HL-60 (cell line): ENCODE results near the gene NUTM2F.
"Not testable (repeated sequence)": the region's sequence is repeated elsewhere in the genome, so short reads cannot be mapped to it uniquely, and the experiment has no call there.

Experiments
- POLR2AphosphoS5 ChIP-seq: IDR thresholded peaks from 2 replicates; pipeline ENCODE4 v1.6.1; 2012; ENCODE audit warnings: low read depth
- SPI1 ChIP-seq: IDR thresholded peaks from 2 replicates; pipeline ENCODE4 v1.6.1; 2012; ENCODE audit warnings: low read depth, mild to moderate bottlenecking, borderline replicate concordance
- TF ChIP-seq, protein P1 (sequence below): IDR thresholded peaks from one replicate; pipeline ENCODE4 v1.5.1; 2011; ENCODE audit warnings: low read length, control low read depth, inconsistent platforms; ENCODE audit not compliant: insufficient read depth
- TF ChIP-seq, protein P2 (sequence below): IDR thresholded peaks from 2 replicates; pipeline ENCODE4 v1.6.1; 2012; ENCODE audit warnings: low read depth; ENCODE audit not compliant: insufficient replicate concordance

DNA sequence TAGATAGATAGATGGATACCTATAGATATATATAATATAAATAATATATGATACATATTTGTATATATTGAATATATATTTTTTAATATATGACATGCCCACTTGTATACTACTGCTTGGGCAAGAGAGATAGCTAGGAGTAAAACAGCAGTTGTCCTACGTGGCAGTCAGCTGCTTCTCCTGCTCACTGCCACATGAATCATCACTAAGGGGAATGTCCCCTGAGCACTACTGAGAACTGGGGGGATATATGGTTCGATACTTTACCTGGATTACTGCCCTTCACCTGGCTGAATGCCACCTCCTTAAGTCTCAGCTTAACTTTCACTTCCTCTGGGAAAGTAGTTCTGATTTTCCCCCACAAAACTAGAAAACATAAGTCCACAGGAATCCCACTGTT lies 13.3 kb upstream of the NUTM2F start:
- TF ChIP-seq, protein P1, sequence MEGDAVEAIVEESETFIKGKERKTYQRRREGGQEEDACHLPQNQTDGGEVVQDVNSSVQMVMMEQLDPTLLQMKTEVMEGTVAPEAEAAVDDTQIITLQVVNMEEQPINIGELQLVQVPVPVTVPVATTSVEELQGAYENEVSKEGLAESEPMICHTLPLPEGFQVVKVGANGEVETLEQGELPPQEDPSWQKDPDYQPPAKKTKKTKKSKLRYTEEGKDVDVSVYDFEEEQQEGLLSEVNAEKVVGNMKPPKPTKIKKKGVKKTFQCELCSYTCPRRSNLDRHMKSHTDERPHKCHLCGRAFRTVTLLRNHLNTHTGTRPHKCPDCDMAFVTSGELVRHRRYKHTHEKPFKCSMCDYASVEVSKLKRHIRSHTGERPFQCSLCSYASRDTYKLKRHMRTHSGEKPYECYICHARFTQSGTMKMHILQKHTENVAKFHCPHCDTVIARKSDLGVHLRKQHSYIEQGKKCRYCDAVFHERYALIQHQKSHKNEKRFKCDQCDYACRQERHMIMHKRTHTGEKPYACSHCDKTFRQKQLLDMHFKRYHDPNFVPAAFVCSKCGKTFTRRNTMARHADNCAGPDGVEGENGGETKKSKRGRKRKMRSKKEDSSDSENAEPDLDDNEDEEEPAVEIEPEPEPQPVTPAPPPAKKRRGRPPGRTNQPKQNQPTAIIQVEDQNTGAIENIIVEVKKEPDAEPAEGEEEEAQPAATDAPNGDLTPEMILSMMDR = not testable (repeated sequence)
- TF ChIP-seq POLR2AphosphoS5, SPI1: not testable (repeated sequence)
- TF ChIP-seq, protein P2, sequence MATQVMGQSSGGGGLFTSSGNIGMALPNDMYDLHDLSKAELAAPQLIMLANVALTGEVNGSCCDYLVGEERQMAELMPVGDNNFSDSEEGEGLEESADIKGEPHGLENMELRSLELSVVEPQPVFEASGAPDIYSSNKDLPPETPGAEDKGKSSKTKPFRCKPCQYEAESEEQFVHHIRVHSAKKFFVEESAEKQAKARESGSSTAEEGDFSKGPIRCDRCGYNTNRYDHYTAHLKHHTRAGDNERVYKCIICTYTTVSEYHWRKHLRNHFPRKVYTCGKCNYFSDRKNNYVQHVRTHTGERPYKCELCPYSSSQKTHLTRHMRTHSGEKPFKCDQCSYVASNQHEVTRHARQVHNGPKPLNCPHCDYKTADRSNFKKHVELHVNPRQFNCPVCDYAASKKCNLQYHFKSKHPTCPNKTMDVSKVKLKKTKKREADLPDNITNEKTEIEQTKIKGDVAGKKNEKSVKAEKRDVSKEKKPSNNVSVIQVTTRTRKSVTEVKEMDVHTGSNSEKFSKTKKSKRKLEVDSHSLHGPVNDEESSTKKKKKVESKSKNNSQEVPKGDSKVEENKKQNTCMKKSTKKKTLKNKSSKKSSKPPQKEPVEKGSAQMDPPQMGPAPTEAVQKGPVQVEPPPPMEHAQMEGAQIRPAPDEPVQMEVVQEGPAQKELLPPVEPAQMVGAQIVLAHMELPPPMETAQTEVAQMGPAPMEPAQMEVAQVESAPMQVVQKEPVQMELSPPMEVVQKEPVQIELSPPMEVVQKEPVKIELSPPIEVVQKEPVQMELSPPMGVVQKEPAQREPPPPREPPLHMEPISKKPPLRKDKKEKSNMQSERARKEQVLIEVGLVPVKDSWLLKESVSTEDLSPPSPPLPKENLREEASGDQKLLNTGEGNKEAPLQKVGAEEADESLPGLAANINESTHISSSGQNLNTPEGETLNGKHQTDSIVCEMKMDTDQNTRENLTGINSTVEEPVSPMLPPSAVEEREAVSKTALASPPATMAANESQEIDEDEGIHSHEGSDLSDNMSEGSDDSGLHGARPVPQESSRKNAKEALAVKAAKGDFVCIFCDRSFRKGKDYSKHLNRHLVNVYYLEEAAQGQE = not testable (repeated sequence)
